Measurements from ENCODE around the gene DNAH14.
"Not testable (repeated sequence)": the region's sequence is repeated elsewhere in the genome, so short reads cannot be mapped to it uniquely, and the experiment has no call there.

DNAH14 gene

DNA sequence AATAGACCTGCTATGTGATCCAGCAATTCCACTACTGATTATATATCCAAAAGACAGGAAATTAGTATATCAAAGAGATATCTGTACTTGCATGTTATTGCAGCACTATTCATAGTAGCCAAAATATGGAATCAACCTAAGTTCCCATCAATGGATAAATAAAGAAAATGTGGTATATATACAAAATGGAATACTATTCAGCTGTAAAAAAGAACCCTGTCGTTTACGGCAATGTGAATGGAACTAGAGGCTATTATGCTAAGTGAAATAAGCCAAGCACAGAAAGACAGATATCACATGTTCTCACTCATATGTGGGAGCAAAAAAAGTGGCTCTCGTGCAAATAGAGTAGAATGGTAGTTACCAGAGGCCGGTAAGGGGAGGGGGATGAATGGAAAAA, 9.2 kb downstream of the DNAH14 start:
- Histone ChIP-seq H3K27me3 (ENCODE audit: insufficient read depth, low read depth, severe bottlenecking) (no peaks in the 10 kb centered on the region), H3K27ac (no peak overlapping the region), H3K36me3 (no peaks in the 10 kb centered on the region), H3K9me3 (ENCODE audit: severe bottlenecking) (no peaks in the 10 kb centered on the region), H3K4me3 (ENCODE audit: low read depth, low read length) (no peak overlapping the region)
- TF ChIP-seq, protein P1, sequence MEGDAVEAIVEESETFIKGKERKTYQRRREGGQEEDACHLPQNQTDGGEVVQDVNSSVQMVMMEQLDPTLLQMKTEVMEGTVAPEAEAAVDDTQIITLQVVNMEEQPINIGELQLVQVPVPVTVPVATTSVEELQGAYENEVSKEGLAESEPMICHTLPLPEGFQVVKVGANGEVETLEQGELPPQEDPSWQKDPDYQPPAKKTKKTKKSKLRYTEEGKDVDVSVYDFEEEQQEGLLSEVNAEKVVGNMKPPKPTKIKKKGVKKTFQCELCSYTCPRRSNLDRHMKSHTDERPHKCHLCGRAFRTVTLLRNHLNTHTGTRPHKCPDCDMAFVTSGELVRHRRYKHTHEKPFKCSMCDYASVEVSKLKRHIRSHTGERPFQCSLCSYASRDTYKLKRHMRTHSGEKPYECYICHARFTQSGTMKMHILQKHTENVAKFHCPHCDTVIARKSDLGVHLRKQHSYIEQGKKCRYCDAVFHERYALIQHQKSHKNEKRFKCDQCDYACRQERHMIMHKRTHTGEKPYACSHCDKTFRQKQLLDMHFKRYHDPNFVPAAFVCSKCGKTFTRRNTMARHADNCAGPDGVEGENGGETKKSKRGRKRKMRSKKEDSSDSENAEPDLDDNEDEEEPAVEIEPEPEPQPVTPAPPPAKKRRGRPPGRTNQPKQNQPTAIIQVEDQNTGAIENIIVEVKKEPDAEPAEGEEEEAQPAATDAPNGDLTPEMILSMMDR (IDR thresholded peaks at IDR 0.05; ENCODE audit: low read depth, low read length) = no peak
- DNase-seq = no peak

DNA sequence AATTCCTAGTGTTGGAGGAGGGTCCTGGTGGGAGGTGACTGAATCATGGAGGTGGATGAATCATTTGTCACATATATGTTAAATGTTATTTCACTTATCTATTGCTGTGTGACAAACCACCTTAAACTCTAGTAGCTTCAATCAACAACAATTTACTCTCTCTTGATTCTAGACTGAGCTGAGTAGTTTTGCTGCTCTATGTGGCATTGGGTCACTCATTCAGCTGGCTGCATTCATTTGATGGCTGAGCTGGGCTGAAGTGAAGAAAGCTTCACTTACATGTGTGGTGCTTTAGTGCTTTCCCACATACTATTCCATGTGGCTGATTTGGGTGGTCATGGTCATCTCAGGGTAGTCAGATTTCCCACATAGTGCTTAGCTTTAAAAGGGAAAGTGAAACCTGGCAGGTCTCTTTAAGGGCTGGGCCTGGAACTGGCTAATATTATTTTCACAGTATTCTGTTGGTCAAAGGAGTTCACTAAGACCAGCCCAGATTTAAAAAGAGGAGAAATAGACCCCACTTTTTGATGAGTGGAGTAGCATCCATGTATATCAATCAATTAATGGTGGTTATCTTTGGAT, 10.5 kb downstream of the DNAH14 start:
- H3K27me3 ChIP-seq (ENCODE audit: insufficient read depth, low read depth, severe bottlenecking) = no peaks in the 10 kb centered on the region
- H3K9me3 ChIP-seq (ENCODE audit: severe bottlenecking) = no peaks in the 10 kb centered on the region
- no peak overlapping the region for H3K27ac ChIP-seq
- TF ChIP-seq, protein P1 (IDR thresholded peaks at IDR 0.05; ENCODE audit: low read depth, low read length) = no peak
- no peaks in the 10 kb centered on the region for H3K36me3 ChIP-seq
- DNase-seq = no peak
- H3K4me3 ChIP-seq (ENCODE audit: low read depth, low read length) = no peak overlapping the region

GRCh38 chr1:224940735-224941134, 11.3 kb downstream of the DNAH14 start:
- not testable (repeated sequence) for H3K36me3 ChIP-seq; H3K27me3 ChIP-seq (ENCODE audit: insufficient read depth, low read depth, severe bottlenecking); H3K9me3 ChIP-seq (ENCODE audit: severe bottlenecking); DNase-seq; H3K27ac ChIP-seq; H3K4me3 ChIP-seq (ENCODE audit: low read depth, low read length)

DNA sequence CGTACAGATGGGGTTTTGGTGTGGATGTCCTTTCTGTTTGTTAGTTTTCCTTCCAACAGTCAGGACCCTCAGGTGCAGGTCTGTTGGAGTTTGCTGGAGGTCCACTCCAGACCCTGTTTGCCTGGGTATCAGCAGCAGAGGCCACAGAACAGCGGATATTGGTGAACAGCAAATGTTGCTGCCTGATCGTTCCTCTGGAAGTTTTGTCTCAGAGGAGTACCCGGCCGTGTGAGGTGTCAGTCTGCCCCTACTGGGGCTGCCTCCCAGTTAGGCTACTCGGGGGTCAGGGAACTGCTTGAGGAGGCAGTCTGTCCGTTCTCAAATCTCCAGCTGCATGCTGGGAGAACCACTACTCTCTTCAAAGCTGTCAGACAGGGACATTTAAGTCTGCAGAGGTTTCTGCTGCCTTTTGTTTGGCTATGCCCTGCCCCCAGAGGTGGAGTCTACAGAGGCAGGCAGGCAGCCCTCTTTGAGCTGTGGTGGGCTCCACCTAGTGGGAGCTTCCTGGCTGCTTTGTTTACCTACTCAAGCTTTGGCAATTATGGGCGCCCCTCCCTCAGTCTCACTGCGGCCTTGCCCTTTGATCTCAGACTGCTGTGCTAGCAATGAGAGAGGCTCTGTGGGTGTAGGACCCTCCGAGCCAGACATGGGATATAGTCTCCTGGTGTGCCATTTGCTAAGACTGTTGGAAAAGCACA, 16.3 kb downstream of the DNAH14 start:
- TF ChIP-seq, protein P1 (IDR thresholded peaks at IDR 0.05; ENCODE audit: low read depth, low read length) = peak; percentile 24; the same call in 1 of the 2 replicates

GRCh38 chr1:224946349-224946691, 16.8 kb downstream of the DNAH14 start:
- DNase-seq; H3K27ac ChIP-seq; H3K27me3 ChIP-seq (ENCODE audit: insufficient read depth, low read depth, severe bottlenecking); H3K9me3 ChIP-seq (ENCODE audit: severe bottlenecking); H3K4me3 ChIP-seq (ENCODE audit: low read depth, low read length); H3K36me3 ChIP-seq: not testable (repeated sequence)

More for the DNA sequence above, 16.3 kb downstream of the DNAH14 start:
- not testable (repeated sequence) for H3K36me3 ChIP-seq; DNase-seq; H3K9me3 ChIP-seq (ENCODE audit: severe bottlenecking); H3K27me3 ChIP-seq (ENCODE audit: insufficient read depth, low read depth, severe bottlenecking); H3K4me3 ChIP-seq (ENCODE audit: low read depth, low read length); H3K27ac ChIP-seq

GRCh38 chr1:224957696-224958095, 28.2 kb downstream of the DNAH14 start:
- H3K27ac ChIP-seq = no peak overlapping the region
- H3K9me3 ChIP-seq (ENCODE audit: severe bottlenecking) = no peaks in the 10 kb centered on the region
- H3K27me3 ChIP-seq (ENCODE audit: insufficient read depth, low read depth, severe bottlenecking) = no peaks in the 10 kb centered on the region
- TF ChIP-seq, protein P1 (IDR thresholded peaks at IDR 0.05; ENCODE audit: low read depth, low read length) = no peak
- H3K36me3 ChIP-seq = no peaks in the 10 kb centered on the region
- H3K4me3 ChIP-seq (ENCODE audit: low read depth, low read length) = no peak overlapping the region
- no peak for DNase-seq

DNA sequence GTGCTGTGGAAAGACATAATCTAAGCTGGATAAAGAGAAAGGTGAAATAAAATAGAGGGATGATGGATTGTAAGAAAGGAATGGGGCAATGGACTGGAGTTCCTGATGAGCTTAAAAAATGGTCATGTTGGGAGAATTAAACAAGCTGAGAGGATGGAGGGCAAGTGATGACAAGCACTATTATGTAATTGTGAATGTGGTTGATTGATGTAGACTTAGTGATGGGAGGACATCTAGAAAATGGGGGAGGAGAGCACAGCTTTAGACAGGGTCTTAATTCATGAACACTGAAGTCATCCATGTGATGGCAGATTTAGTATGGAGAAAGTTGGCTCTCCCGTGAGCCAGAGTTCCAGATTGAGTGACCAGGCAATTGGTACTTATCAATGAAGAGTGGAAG, 29.0 kb downstream of the DNAH14 start:
- TF ChIP-seq, protein P1 (IDR thresholded peaks at IDR 0.05; ENCODE audit: low read depth, low read length) = no peak
- Histone ChIP-seq H3K4me3 (ENCODE audit: low read depth, low read length) (no peak overlapping the region), H3K9me3 (ENCODE audit: severe bottlenecking) (no peaks in the 10 kb centered on the region)

More for the DNA sequence above, 29.0 kb downstream of the DNAH14 start:
- Histone ChIP-seq H3K27me3 (ENCODE audit: insufficient read depth, low read depth, severe bottlenecking) (no peaks in the 10 kb centered on the region), H3K27ac (no peak overlapping the region), H3K36me3 (no peaks in the 10 kb centered on the region)
- DNase-seq = no peak
